HG03139 (cell line): ENCODE measurements around the gene RALGAPA1.
"Not testable (repeated sequence)": the region's sequence is repeated elsewhere in the genome, so short reads cannot be mapped to it uniquely, and the experiment has no call there.

ENCODE experiments used
- ATAC-seq: cut with Tn5 transposase; IDR thresholded peaks from one replicate; pipeline ENCODE4 v1.9.1; 2021; ENCODE audit not compliant: unreplicated experiment

RALGAPA1 gene

DNA sequence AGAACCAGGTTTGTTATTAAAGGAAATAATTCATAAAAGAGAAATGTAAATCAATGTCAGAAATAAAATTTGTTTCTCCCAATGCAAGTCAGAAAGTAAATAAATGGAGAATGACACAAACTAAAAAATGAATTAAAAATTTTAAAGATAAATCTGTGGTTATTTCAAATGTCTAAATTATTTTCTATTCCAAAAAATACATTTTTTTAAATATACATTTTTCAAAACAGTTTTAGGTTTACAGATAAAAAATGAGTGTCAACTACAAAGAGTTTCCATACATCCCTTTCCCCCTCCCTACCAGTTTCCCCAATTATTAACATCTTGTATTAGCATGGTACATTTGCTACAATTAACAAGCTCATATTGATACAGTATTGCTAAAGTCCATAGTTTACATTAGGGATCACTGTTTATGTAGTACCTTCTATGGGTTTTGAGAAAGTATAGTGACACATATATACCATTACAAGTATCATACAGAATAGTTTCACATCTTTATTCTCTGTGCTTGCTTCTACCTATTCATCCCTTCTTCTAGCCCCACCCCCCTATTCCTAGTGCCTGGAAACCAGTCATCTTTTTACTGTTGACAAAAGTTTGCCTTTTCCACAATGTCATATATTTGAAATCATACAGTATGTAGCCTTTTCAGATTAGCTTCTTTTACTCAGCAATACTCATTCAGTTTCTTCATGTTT lies 104.2 kb downstream of the RALGAPA1 start:
- no peak for ATAC-seq

GRCh38 chr14:35701531-35701930 lies 107.6 kb downstream of the RALGAPA1 start:
- ATAC-seq, result no peak

- no peak for ATAC-seq
Observed at GRCh38 chr14:35699791-35700444, 109.2 kb downstream of the RALGAPA1 start.

DNA sequence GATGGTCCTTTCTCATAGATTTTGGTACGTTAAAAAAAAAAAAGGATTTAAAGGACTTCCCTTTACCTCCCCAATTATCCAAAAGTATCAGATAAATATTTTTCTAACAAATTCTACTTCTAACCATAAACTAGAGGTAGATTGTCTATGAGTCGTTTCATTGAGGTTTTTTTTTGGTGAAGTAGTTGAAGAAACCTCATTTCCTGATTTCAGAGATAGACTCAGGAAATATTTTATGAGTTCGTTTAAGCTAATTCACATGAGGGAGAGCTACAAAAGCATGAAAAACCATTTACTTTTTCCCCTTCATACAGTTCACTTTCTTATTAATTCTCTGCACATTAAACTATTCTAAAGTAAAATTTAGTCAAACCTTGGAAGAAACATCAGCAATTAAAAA lies 112.5 kb downstream of the RALGAPA1 start:
- ATAC-seq, result no peak

- no peak for ATAC-seq
Observed at GRCh38 chr14:35696119-35696518, 113.0 kb downstream of the RALGAPA1 start.

- no peak for ATAC-seq
Observed at GRCh38 chr14:35695647-35696046, 113.4 kb downstream of the RALGAPA1 start.

GRCh38 chr14:35695072-35695471 lies 114.0 kb downstream of the RALGAPA1 start:
- no peak for ATAC-seq

DNA sequence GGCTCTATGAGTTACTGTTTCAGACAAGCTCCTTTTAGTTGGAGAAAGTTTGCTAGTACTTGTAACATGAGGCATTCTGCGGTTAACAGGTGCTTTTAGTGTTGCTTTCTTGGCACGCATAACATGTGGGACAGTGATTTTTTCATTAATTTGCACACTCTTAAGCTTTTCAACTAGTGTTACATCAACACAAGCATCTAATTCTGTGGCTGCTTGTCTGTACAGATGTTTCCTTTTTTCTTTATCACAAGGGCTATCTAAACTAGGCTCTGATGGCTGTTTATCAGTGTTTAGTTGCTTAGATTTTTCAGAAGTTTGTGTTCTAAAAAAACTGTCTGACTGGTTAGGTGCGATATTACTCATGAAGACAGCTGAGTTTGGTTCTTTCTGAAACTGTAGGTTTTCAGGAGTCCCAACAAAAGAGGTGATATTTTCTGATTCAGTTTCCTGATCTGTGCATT lies 120.1 kb downstream of the RALGAPA1 start:
- ATAC-seq, result no peak

DNA sequence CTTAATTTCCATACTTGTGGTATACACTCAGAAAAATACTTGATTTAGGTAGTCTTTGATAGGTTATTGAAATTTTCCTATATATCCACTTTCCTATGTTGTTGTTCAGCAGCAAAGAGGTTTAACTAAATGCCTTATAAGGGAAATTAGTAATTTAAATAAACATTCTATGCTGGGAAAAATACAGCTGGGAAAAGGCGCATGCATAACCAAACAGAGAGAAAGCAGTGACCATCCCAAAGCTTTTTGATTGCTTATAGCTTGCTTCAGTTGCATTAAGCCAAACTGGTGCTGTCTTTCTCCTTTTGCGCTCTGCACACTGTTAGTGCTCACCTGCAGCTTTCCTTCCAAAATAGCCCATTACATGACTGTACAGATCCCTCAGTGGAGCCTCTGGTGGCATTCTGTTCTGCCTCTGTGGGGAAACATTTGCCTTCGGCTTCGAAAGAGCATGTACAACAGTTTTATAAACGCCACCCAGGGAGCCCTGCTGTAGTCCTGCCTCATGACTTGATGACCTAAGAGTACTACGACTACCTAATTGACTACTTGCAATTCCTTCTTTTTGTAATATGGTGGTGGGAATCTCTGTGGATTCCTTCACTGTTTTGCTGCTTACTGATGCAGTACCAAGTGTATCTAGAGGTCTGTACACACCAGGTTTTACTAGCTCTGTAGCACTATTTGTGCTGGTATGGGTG lies 120.8 kb downstream of the RALGAPA1 start:
- no peak for ATAC-seq

GRCh38 chr14:35687335-35687939 lies 121.7 kb downstream of the RALGAPA1 start:
- no peak for ATAC-seq

- not testable (repeated sequence) for ATAC-seq
Observed at GRCh38 chr14:35683688-35684087, 125.4 kb downstream of the RALGAPA1 start.

DNA sequence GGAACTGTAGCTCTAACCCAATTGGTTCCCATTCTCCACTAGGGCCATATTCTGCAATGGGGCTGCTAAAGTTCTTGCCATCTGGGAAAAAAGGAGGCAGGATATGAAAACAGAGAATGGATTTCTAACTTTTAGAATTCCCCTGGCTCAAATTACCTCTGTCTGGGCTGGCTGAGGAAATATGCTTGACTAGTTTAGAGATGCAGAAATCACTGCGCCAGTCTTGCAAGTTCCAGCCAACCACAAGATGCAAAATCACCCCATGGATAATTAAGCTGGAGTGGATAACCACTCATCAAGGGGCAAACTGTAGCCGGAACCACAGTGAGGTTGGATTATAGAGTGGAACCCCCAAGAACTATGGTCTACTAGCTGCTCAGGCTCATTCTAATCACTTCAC lies 126.3 kb downstream of the RALGAPA1 start:
- no peak for ATAC-seq

DNA sequence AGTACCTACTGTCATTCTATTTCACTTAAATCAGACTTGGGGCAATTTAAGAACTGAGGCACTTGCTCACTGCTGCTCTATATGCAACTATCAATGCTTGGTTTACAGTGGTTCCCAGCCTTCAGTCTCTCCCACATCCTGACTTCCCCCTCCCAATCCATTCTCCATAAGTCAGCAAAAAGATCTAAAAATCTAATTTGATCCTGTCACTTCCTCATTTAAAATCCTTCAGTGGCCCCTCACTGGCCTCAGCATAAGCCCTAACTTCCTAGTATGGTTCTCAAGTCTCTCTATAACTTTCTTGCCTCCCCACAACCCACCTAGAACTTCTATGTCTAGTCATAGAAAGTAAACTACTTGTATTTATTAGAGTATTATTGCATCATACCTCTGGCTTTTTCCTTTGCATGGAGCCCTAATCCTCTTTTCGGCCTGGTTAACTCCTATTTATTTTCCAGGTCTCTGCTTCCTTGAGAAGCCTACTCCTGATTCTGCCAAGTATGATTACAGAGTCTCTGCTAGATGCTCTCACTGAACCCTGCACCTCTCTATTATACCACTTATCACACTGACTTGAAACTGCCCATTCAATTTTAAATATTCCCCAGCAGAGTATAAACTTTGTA lies 130.6 kb downstream of the RALGAPA1 start:
- no peak for ATAC-seq

GRCh38 chr14:35669782-35670181 lies 139.3 kb downstream of the RALGAPA1 start:
- ATAC-seq, result no peak

GRCh38 chr14:35666429-35667043 lies 142.6 kb downstream of the RALGAPA1 start:
- ATAC-seq, result no peak

- ATAC-seq, result no peak
Observed at GRCh38 chr14:35661875-35662274, 147.2 kb downstream of the RALGAPA1 start.

DNA sequence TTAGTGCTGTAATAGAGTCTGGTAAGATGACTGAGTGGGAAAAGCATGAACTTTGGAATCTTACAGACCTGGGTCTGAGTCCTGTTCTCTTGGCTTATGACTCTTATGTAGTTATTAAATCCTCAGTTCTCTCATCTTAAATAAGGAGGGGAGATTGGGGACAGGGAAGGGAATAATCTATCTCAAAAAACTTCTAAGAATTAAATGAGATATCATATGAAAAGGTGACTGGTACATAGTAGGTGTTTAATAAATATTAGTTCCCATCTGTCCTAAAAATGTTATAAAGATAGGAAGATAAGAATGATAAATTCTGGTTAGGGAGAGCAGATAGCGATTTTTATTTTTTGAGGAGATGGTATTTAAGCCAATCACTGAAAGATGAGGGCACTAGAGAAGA lies 156.1 kb downstream of the RALGAPA1 start:
- ATAC-seq, result no peak

DNA sequence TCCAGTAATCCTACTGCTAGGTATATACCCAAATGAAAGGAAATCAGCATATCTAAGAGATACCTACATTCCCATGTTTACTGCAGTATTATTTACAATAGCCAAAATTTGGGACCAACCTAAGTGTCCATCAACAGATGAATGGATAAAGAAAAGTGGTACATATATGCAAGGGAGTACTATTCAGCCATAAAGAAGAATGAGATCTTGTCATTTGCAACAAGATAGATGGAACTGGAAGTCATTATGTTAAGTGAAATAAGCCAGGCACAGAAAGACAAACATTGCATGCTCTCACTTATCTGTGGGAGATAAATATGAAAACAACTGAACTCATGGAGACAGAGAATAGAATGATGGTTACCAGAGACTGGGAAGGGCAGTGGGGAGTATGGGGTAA lies 165.6 kb downstream of the RALGAPA1 start:
- ATAC-seq, result no peak

DNA sequence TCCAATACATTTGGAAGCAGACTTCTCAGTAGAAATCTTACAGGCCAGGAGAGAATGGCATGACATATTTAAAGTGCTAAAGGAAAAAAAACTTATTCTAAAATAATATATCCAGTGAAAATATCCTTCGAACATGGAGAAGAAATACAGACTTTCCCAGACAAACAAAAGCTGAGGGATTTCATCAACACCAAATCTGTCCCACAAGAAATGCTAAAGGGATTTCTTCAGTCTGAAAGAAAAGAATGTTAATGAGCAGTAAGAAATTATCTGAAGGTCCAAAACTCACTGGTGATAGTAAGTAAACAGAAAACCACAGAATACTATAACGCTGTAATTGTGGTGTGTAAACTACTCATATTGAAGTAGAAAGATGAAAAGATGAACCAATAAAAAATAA lies 171.2 kb downstream of the RALGAPA1 start:
- ATAC-seq, result no peak

GRCh38 chr14:35637269-35637668 lies 171.8 kb downstream of the RALGAPA1 start:
- ATAC-seq, result no peak

DNA sequence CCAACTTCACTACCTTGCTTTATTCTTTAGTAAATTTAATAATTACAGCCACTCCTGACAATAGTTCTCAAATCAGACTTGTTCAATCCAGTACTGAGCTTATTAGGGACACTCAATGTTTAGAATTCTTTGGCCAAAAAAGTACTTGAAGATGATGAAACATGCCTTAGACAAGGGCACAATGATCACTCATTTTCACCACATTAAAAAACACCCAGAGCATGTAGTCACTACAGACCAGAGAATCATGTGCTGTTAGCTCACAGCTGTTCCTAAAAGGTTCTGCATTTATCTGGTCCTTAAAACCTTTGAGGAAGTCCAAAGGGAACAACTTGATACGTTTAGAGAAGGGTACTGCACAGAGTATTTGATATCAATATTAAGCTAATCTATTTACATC lies 176.4 kb downstream of the RALGAPA1 start:
- ATAC-seq, result no peak
